ENCODE measurements around the gene VPS37B.
A peak's percentile ranks its signal among the peaks of the same experiment; 100 is the strongest.
"Not testable (repeated sequence)": the region's sequence is repeated elsewhere in the genome, so short reads cannot be mapped to it uniquely, and the experiment has no call there.

The VPS37B gene

DNA sequence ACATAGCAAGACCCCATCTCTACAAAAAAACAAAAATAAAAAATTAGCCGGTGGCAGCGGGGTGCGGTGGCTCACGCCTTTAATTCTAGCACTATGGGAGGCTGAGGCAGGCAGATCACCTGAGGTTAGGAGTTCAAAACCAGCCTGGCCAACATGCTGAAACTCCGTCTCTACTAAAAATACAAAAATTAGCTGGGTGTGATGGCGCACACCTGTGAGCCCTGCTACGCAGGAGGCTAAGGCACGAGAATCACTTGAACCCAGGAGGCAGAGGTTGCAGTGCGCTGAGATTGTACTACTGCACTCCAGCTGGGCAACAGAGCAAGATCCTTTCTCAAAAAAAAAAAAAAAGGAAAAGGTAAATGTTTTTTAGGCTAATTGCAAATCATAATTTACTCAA, 3.2 kb downstream of the VPS37B start:
- H3K9me3 Mint-ChIP-seq, H3K36me3 Mint-ChIP-seq, H3K27me3 Mint-ChIP-seq, H3K27ac Mint-ChIP-seq, H3K4me3 Mint-ChIP-seq: not testable (repeated sequence)
- peaks cover 90% of the 10 kb centered on the region for H3K4me1 Mint-ChIP-seq

DNA sequence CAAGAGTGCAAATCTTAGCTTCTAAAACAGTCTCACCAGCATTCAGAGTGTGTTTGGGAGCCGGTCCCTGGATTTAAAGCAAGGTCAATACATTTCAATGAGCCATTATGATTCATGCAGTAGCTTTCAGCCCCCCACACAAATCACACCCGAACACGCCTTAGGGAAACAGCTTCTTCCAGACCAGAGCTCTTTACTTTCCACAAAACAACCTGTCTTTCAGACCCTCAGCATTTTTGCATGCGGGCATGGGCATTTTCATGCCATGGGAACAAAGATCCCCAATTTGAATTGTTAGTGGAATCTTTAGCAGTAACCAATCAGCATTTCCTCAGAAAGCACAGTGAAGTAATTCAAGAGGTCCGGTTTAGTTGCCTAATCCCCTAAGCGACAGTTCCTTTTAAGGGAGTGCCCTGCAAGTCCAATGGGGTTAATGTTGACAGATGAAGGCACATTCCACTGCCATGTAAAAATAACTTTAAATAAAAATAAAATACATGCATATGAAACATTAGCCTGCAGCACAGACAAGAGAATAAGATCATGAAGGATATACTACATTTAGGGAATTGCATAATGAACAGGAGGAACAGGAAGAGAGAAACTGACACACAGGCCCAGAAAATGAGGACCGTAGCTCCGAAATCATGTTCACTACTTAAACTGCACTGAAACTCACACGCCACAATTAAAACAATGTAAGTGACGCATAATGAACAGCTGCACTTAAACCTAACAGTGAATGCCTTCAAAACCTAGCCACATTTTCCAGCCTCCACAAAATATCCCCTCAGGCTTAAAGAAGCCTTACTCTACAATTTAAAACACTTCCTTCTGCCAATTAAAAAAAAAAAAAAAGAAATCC, 4.0 kb downstream of the VPS37B start:
- no peak overlapping the region for H3K4me3 Mint-ChIP-seq
- no peaks in the 10 kb centered on the region for H3K27me3 Mint-ChIP-seq
- no peak overlapping the region for H3K27ac Mint-ChIP-seq
- peaks cover 6% of the 10 kb centered on the region for H3K9me3 Mint-ChIP-seq
- H3K36me3 Mint-ChIP-seq: peaks cover 6% of the 10 kb centered on the region
- H3K4me1 Mint-ChIP-seq: peaks cover 92% of the 10 kb centered on the region

- H3K27ac Mint-ChIP-seq: no peak overlapping the region
- H3K36me3 Mint-ChIP-seq: peaks cover 4% of the 10 kb centered on the region
- H3K4me3 Mint-ChIP-seq: peak overlapping the region; percentile 78
- H3K9me3 Mint-ChIP-seq: peaks cover 6% of the 10 kb centered on the region
- H3K27me3 Mint-ChIP-seq: no peaks in the 10 kb centered on the region
- peaks cover 89% of the 10 kb centered on the region for H3K4me1 Mint-ChIP-seq
Measured at GRCh38 chr12:122889761-122890520, 6.0 kb downstream of the VPS37B start.

- peaks cover 6% of the 10 kb centered on the region for H3K9me3 Mint-ChIP-seq
- peaks cover 2% of the 10 kb centered on the region for H3K36me3 Mint-ChIP-seq
- H3K4me1 Mint-ChIP-seq: peaks cover 88% of the 10 kb centered on the region
- peak overlapping the region; percentile 39 for H3K27ac Mint-ChIP-seq
- H3K27me3 Mint-ChIP-seq: no peaks in the 10 kb centered on the region
- peak overlapping the region; percentile 80 for H3K4me3 Mint-ChIP-seq
Measured at GRCh38 chr12:122888232-122888752, 7.6 kb downstream of the VPS37B start.

DNA sequence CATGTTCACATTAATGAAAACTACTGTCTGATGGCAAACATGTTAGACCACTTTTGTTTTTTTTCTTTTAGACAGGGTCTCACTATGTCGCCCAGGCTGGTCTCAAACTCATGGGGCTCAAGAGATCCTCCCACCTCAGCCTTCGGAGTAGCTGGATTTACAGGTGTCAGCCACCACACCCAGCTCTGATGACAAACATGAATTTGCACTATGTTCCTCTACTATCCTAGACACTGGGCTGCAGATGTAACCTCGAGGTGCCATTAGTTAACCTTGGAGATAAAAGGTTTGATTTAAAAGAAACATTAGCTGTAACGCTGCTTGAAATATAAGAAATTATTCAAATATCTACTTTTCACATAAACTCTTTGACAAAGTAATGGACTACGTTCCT, 8.1 kb downstream of the VPS37B start:
- Mint-ChIP-seq H3K4me1 (peaks cover 89% of the 10 kb centered on the region), H3K9me3 (peaks cover 6% of the 10 kb centered on the region), H3K36me3 (peaks cover 2% of the 10 kb centered on the region), H3K27ac (peak overlapping the region; percentile 89), H3K27me3 (no peaks in the 10 kb centered on the region), H3K4me3 (peak overlapping the region; percentile 80)

- Mint-ChIP-seq H3K27me3 (no peaks in the 10 kb centered on the region), H3K9me3 (peaks cover 6% of the 10 kb centered on the region), H3K4me1 (peaks cover 89% of the 10 kb centered on the region), H3K27ac (peak overlapping the region; percentile 89), H3K4me3 (peak overlapping the region; percentile 80), H3K36me3 (peaks cover 2% of the 10 kb centered on the region)
Measured at GRCh38 chr12:122886851-122887818, 8.8 kb downstream of the VPS37B start.

- no peak overlapping the region for H3K4me3 Mint-ChIP-seq
Measured at GRCh38 chr12:122886161-122886560, 9.8 kb downstream of the VPS37B start.

DNA sequence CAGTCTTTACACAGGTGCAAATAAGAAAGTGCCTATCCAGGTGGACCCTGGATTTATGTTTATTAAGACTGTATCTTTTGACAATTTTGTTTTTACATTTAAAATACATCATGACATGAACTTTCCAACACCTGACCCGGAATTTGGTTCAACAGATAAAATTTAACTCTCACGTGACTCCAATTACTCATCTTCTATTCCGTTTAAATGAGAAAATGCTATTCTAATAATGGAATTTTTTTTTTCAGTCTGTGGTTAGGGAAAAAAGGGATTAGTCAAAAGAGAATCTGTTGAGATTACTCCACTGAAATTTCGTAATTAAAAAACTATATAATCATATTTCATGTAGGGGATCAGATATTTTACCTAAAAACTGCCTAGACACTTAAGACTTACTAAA, 11.1 kb downstream of the VPS37B start:
- H3K4me1 Mint-ChIP-seq: peaks cover 89% of the 10 kb centered on the region
- peaks cover 6% of the 10 kb centered on the region for H3K9me3 Mint-ChIP-seq
- H3K27me3 Mint-ChIP-seq: no peaks in the 10 kb centered on the region
- peaks cover 2% of the 10 kb centered on the region for H3K36me3 Mint-ChIP-seq
- H3K4me3 Mint-ChIP-seq: no peak overlapping the region
- no peak overlapping the region for H3K27ac Mint-ChIP-seq

More at GRCh38 chr12:122886161-122886560, 9.8 kb downstream of the VPS37B start:
- H3K27ac Mint-ChIP-seq: no peak overlapping the region
- H3K9me3 Mint-ChIP-seq: peaks cover 6% of the 10 kb centered on the region
- H3K27me3 Mint-ChIP-seq: no peaks in the 10 kb centered on the region
- peaks cover 89% of the 10 kb centered on the region for H3K4me1 Mint-ChIP-seq
- H3K36me3 Mint-ChIP-seq: peaks cover 2% of the 10 kb centered on the region

DNA sequence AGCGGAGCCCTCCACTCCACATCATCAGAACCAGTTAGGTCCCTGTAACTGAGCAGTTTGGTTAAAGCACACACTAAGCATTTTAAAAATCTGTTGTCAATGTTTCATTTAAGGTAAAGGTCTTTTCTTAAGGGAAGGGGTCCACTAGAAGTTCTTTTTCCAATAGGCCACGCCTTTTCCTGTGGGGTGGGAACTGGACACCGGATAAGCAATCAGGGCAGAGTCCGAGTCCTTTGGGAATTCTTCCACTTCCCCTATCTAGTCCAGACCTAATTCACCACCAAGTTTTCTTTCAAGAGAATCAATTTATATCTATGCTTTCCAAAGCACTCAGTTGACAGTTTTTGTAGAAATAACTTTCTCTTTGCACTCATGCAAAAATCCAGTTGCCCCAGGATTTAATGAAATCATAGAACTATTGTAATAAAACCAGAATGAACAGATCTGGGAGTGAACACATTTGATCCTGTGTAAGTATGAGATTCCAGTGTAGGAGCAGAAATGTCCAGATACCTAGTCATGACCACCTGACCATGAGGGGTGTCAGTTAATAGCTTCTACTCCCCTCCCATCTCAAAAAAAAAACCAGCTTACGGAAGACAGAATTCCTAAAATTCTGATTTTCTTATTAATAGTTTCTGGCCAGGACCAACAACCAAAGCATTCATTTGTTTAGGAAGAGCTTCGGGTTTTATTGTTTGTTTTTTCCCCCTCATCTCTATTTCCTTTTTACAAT, 11.7 kb downstream of the VPS37B start:
- Mint-ChIP-seq H3K36me3 (peaks cover 2% of the 10 kb centered on the region), H3K9me3 (peaks cover 6% of the 10 kb centered on the region), H3K4me3 (no peak overlapping the region), H3K4me1 (peaks cover 90% of the 10 kb centered on the region), H3K27me3 (no peaks in the 10 kb centered on the region), H3K27ac (peak overlapping the region; percentile 5)

GRCh38 chr12:122882908-122883558, 12.9 kb downstream of the VPS37B start:
- peaks cover 6% of the 10 kb centered on the region for H3K9me3 Mint-ChIP-seq
- H3K4me3 Mint-ChIP-seq: peak overlapping the region; percentile 24
- H3K4me1 Mint-ChIP-seq: peaks cover 90% of the 10 kb centered on the region
- H3K36me3 Mint-ChIP-seq: peaks cover 2% of the 10 kb centered on the region
- no peak overlapping the region for H3K27ac Mint-ChIP-seq
- no peaks in the 10 kb centered on the region for H3K27me3 Mint-ChIP-seq

GRCh38 chr12:122880668-122881067, 15.3 kb downstream of the VPS37B start:
- Mint-ChIP-seq H3K4me3 (no peak overlapping the region), H3K9me3 (no peaks in the 10 kb centered on the region), H3K36me3 (peaks cover 3% of the 10 kb centered on the region), H3K27me3 (no peaks in the 10 kb centered on the region), H3K27ac (no peak overlapping the region), H3K4me1 (peaks cover 93% of the 10 kb centered on the region)

DNA sequence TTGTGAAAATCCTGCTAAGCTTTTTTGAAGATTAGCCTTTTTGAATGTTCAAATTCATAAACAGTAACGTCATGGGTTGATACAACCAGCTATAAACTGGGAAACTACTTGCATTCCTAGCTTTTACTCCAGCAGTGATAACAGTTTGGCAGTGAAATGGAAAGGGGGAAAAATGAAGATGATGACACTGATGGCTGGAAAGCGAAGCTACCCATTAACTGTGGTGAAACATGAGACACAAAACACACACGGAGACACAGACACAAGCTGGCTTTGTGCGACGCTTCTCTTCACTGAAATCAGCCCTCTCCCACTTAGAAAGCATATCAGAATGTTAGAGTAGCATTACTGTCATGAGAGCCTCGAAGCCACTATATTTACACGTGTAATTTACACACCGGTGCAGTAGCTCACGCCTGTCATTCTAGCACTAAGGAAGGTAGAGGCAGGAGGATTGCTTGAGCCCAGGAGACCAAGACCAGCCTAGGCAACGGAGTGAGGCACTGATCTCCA, 15.7 kb downstream of the VPS37B start:
- Mint-ChIP-seq H3K36me3 (peaks cover 3% of the 10 kb centered on the region), H3K27me3 (no peaks in the 10 kb centered on the region), H3K9me3 (no peaks in the 10 kb centered on the region), H3K27ac (no peak overlapping the region), H3K4me3 (no peak overlapping the region), H3K4me1 (peaks cover 97% of the 10 kb centered on the region)

GRCh38 chr12:122878780-122879612, 16.9 kb downstream of the VPS37B start:
- Mint-ChIP-seq H3K27me3 (no peaks in the 10 kb centered on the region), H3K27ac (no peak overlapping the region), H3K9me3 (no peaks in the 10 kb centered on the region), H3K36me3 (peaks cover 3% of the 10 kb centered on the region), H3K4me1 (peaks cover 95% of the 10 kb centered on the region), H3K4me3 (peak overlapping the region; percentile 47)

All from activated naive CD4-positive, alpha-beta T cell treated with anti-CD3 and anti-CD28 coated beads, Interleukin-2, amount 50 U/mL, for 24 hours (primary cell).